HepG2 (cell line): Measurements from ENCODE around the gene FITM1. TPM values are rescaled to one million over a fixed set of nuclear protein-coding genes. Genes with fewer than 3 reads are reported as not detected.

ENCODE experiments used
- ADNP ChIP-seq: sonication (generic); formaldehyde crosslinking; IDR thresholded peaks from 2 replicates; pipeline ENCODE4 v1.4.0; 2020; ENCODE audit warnings: missing genetic modification reagents
- AFF4 ChIP-seq: sonication (generic); formaldehyde crosslinking; IDR thresholded peaks from 2 replicates; pipeline ENCODE4 v1.4.0; 2020; ENCODE audit warnings: missing genetic modification reagents
- EED ChIP-seq: sonication (generic); formaldehyde crosslinking; IDR thresholded peaks from 2 replicates; pipeline ENCODE4 v1.5.0; 2020; ENCODE audit warnings: mild to moderate bottlenecking, missing genetic modification reagents
- NCOA5 ChIP-seq: sonication (generic); formaldehyde crosslinking; IDR thresholded peaks from 2 replicates; pipeline ENCODE4 v1.4.0; 2020; ENCODE audit warnings: missing genetic modification reagents
- NR1H2 ChIP-seq: sonication (generic); formaldehyde crosslinking; IDR thresholded peaks from 2 replicates; pipeline ENCODE4 v1.8.1; 2022; ENCODE audit warnings: low read depth, missing genetic modification reagents, borderline replicate concordance
- ONECUT2 ChIP-seq: sonication (generic); formaldehyde crosslinking; IDR thresholded peaks from 2 replicates; pipeline ENCODE4 v1.4.0; 2020; ENCODE audit warnings: missing genetic modification reagents
- RNF2 ChIP-seq: fragments of 450-650 bp; conservative IDR thresholded peaks from 2 replicates; pipeline ENCODE4 v1.6.1; 2016; ENCODE audit warnings: low read depth
- TGIF2 ChIP-seq: IDR thresholded peaks from 2 replicates; pipeline ENCODE4 v1.6.1; 2016; ENCODE audit warnings: control low read depth, missing compliant biosample characterization
- ZBTB4 ChIP-seq: sonication (generic); formaldehyde crosslinking; IDR thresholded peaks from 2 replicates; pipeline ENCODE4 v1.4.0; 2020; ENCODE audit warnings: missing genetic modification reagents, mild to moderate bottlenecking, borderline replicate concordance
- ZBTB7A ChIP-seq: sonication (generic); formaldehyde crosslinking; IDR thresholded peaks from 2 replicates; pipeline ENCODE4 v1.8.0; 2022; ENCODE audit warnings: mild to moderate bottlenecking, missing genetic modification reagents
- ZFP36 ChIP-seq: fragments of 150-350 bp; IDR thresholded peaks from 2 replicates; pipeline ENCODE4 v1.6.1; 2018; ENCODE audit warnings: borderline replicate concordance, low read length, low read depth; ENCODE audit not compliant: partially characterized antibody
- ZNF264 ChIP-seq: sonication (generic); formaldehyde crosslinking; IDR thresholded peaks from 2 replicates; pipeline ENCODE4 v1.4.0; 2020; ENCODE audit warnings: missing genetic modification reagents
- polyA plus RNA-seq, 8 experiments: library from polyadenylated mRNA; depleted of rRNA in 3 of 8; stranded (reverse) in 7 of 8; unstranded in 1 of 8; fragments of >200 nt; fragmentation: Illumina TruSeq in 4 of 8; extraction: Trizol in 4 of 8; gene quantifications; 2 replicates each; pipeline versions ENCODE4 v1.2.1 to v1.2.3, GENCODE V29; 2011 to 2016; ENCODE audit warnings: low read depth in 4 of 8, missing spikeins in 1 of 8, mixed read lengths in 1 of 8; ENCODE audit not compliant: insufficient read depth in 1 of 8
- total RNA-seq, 5 experiments: library from RNA; depleted of rRNA; stranded (reverse); fragments of >200 nt; fragmentation: Illumina TruSeq; extraction: Trizol; gene quantifications; 2 replicates each; pipeline ENCODE4 v1.2.3, GENCODE V29; 2016; ENCODE audit warnings: low read depth in 1 of 5
- TF ChIP-seq, protein P1 (sequence below): sonication (generic); formaldehyde crosslinking; IDR thresholded peaks from 2 replicates; pipeline ENCODE4 v1.5.1; 2020; ENCODE audit warnings: mild to moderate bottlenecking, missing genetic modification reagents
- TF ChIP-seq, protein P2 (sequence below): sonication (generic); formaldehyde crosslinking; IDR thresholded peaks from 2 replicates; pipeline ENCODE4 v1.4.0; 2020; ENCODE audit warnings: missing genetic modification reagents

The FITM1 gene
- total and polyA plus RNA-seq, 2 of the 13 experiments (the other 11 are each of a cell fraction or from before 2014, with no cell fraction given), result 2.7 to 5.8 TPM

DNA sequence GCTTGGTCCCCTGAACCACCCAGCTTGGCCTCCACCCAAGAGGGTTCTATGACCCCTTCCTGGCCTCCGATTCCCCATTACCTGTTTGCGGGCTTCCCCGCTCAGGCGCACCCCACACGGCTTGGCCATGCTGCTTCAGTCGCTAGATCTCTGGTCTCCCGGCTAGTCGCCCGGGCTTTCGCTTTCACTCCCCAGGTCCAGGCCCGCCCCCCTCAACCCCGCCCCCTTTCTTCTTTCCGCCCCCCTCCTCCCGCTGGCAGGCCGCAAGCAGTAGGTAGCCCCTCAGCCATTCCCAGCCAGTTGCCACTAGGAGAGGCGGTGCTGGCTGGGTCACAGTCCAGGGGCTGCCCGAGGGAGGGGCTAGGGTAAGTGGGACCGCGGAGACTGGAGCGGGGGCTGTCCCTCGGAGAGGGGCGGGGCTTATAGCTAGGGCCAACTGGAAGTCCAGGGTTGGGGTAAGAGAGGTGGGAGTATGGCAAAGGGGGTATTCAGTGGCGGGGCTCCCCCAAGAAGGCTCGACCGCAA, 16.1 kb downstream of the FITM1 start, which contains the start of gene PSME2 (continued):
- peak; percentile 35; the same call in 1 of the 2 replicates for TF ChIP-seq AFF4
- no peak for TF ChIP-seq RNF2
- no peak for TF ChIP-seq ONECUT2
- TF ChIP-seq NR1H2 (CRISPR knock-in tag), result no peak
- TF ChIP-seq, protein P1, sequence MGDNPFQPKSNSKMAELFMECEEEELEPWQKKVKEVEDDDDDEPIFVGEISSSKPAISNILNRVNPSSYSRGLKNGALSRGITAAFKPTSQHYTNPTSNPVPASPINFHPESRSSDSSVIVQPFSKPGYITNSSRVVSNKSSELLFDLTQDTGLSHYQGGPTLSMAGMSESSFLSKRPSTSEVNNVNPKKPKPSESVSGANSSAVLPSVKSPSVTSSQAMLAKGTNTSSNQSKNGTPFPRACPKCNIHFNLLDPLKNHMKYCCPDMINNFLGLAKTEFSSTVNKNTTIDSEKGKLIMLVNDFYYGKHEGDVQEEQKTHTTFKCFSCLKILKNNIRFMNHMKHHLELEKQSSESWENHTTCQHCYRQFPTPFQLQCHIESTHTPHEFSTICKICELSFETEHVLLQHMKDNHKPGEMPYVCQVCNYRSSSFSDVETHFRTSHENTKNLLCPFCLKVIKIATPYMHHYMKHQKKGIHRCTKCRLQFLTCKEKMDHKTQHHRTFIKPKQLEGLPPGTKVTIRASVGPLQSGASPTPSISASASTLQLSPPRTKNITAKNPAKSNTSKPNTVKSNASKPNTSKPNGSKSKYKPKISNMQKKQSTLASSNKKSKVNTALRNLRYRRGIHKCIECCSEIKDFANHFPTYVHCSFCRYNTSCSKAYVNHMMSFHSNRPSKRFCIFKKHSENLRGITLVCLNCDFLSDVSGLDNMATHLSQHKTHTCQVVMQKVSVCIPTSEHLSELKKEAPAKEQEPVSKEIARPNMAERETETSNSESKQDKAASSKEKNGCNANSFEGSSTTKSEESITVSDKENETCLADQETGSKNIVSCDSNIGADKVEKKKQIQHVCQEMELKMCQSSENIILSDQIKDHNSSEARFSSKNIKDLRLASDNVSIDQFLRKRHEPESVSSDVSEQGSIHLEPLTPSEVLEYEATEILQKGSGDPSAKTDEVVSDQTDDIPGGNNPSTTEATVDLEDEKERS (CRISPR knock-in tag), result peak; percentile 45; the same call in 1 of the 2 replicates
- no peak for TF ChIP-seq NCOA5 (CRISPR knock-in tag)
- peak; percentile 87 for TF ChIP-seq ZNF264
- no peak for TF ChIP-seq ADNP
- TF ChIP-seq TGIF2, result no peak
- peak; percentile 18 for TF ChIP-seq ZFP36
- TF ChIP-seq, protein P2, sequence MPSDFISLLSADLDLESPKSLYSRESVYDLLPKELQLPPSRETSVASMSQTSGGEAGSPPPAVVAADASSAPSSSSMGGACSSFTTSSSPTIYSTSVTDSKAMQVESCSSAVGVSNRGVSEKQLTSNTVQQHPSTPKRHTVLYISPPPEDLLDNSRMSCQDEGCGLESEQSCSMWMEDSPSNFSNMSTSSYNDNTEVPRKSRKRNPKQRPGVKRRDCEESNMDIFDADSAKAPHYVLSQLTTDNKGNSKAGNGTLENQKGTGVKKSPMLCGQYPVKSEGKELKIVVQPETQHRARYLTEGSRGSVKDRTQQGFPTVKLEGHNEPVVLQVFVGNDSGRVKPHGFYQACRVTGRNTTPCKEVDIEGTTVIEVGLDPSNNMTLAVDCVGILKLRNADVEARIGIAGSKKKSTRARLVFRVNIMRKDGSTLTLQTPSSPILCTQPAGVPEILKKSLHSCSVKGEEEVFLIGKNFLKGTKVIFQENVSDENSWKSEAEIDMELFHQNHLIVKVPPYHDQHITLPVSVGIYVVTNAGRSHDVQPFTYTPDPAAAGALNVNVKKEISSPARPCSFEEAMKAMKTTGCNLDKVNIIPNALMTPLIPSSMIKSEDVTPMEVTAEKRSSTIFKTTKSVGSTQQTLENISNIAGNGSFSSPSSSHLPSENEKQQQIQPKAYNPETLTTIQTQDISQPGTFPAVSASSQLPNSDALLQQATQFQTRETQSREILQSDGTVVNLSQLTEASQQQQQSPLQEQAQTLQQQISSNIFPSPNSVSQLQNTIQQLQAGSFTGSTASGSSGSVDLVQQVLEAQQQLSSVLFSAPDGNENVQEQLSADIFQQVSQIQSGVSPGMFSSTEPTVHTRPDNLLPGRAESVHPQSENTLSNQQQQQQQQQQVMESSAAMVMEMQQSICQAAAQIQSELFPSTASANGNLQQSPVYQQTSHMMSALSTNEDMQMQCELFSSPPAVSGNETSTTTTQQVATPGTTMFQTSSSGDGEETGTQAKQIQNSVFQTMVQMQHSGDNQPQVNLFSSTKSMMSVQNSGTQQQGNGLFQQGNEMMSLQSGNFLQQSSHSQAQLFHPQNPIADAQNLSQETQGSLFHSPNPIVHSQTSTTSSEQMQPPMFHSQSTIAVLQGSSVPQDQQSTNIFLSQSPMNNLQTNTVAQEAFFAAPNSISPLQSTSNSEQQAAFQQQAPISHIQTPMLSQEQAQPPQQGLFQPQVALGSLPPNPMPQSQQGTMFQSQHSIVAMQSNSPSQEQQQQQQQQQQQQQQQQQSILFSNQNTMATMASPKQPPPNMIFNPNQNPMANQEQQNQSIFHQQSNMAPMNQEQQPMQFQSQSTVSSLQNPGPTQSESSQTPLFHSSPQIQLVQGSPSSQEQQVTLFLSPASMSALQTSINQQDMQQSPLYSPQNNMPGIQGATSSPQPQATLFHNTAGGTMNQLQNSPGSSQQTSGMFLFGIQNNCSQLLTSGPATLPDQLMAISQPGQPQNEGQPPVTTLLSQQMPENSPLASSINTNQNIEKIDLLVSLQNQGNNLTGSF (CRISPR knock-in tag), result peak; percentile 86
- TF ChIP-seq ZBTB4 (CRISPR knock-in tag), result no peak
- TF ChIP-seq EED (CRISPR knock-in tag), result no peak; the same call in 1 of the 2 replicates
- TF ChIP-seq ZBTB7A (CRISPR knock-in tag), result no peak
